Fibroblast of mammary gland (primary cell): ENCODE results near the gene FERMT3.

Experiments used
- DNase-seq: peaks from one replicate; pipeline ENCODE4 v3.0.0-alpha.2; 2010; ENCODE audit warnings: low read depth
- H3K4me3 ChIP-seq: 2 replicates; pipeline ENCODE4 v1.5.1; 2011; ENCODE audit warnings: low read depth, mild to moderate bottlenecking, low read length, moderate library complexity; ENCODE audit not compliant: control insufficient read depth
- CTCF ChIP-seq: conservative IDR thresholded peaks from 2 replicates; pipeline ENCODE4 v1.5.1; 2011; ENCODE audit warnings: low read depth, low read length, inconsistent platforms; ENCODE audit not compliant: control insufficient read depth, insufficient read depth

Gene FERMT3

GRCh38 chr11:64249038-64249437, 42.5 kb downstream of the FERMT3 start:
- no peak for DNase-seq
- TF ChIP-seq CTCF, result no peak
- H3K4me3 ChIP-seq, result no peak overlapping the region

- H3K4me3 ChIP-seq, result no peak overlapping the region
- no peak for DNase-seq
- TF ChIP-seq CTCF, result no peak
These were observed 43.3 kb downstream of the FERMT3 start for GRCh38 chr11:64249563-64250414.

GRCh38 chr11:64250415-64251015, 44.0 kb downstream of the FERMT3 start:
- DNase-seq, result no peak
- TF ChIP-seq CTCF, result no peak
- H3K4me3 ChIP-seq, result peak overlapping the region; percentile 40

GRCh38 chr11:64251016-64251752, 44.7 kb downstream of the FERMT3 start, which contains the start of gene PLCB3:
Gene PLCB3, plus strand, starts transcription at chr11:64251530. Its CDS starts 120 bp downstream, at chr11:64251650.
- peak; percentile 23 for TF ChIP-seq CTCF
- DNase-seq, result no peak
- peak within 1 kb of the TSS; percentile 83 for H3K4me3 ChIP-seq

- H3K4me3 ChIP-seq, result peak overlapping the region; percentile 83
- no peak for TF ChIP-seq CTCF
- DNase-seq, result no peak
These were observed 45.2 kb downstream of the FERMT3 start for GRCh38 chr11:64251753-64252002.

- H3K4me3 ChIP-seq, result peak overlapping the region; percentile 83
- DNase-seq, result no peak
- TF ChIP-seq CTCF, result peak; percentile 38
These were observed 45.7 kb downstream of the FERMT3 start for GRCh38 chr11:64252003-64252872.
